HepG2 (cell line): ENCODE data around the gene ZDHHC18. TPM values are rescaled to one million over a fixed set of nuclear protein-coding genes. Genes with fewer than 3 reads are reported as not detected.

ENCODE experiments used
- BORCS8-MEF2B ChIP-seq: sonication (generic); formaldehyde crosslinking; IDR thresholded peaks from 2 replicates; pipeline ENCODE4 v1.8.0; 2022; ENCODE audit warnings: mild to moderate bottlenecking, missing genetic modification reagents
- CCDC6 ChIP-seq: sonication (generic); formaldehyde crosslinking; IDR thresholded peaks from 2 replicates; pipeline ENCODE4 v1.8.1; 2022; ENCODE audit warnings: mild to moderate bottlenecking, missing genetic modification reagents, moderate library complexity
- CREM ChIP-seq, 2 experiments: sonication (generic) in 1 of 2; formaldehyde crosslinking in 1 of 2; IDR thresholded peaks; 2 replicates each; pipeline versions ENCODE4 v1.4.0 to v1.6.1; 2016 to 2020; ENCODE audit warnings: antibody characterized with exemption in 1 of 2, mild to moderate bottlenecking in 1 of 2, missing genetic modification reagents in 1 of 2
- HDAC1 ChIP-seq: sonication (generic); formaldehyde crosslinking; IDR thresholded peaks from 2 replicates; pipeline ENCODE4 v1.5.1; 2020; ENCODE audit warnings: mild to moderate bottlenecking, missing genetic modification reagents
- REPIN1 ChIP-seq: sonication (generic); formaldehyde crosslinking; IDR thresholded peaks from 2 replicates; pipeline ENCODE4 v1.8.0; 2022; ENCODE audit warnings: missing genetic modification reagents, low read depth, mild to moderate bottlenecking, borderline replicate concordance
- RXRA ChIP-seq: sonication (generic); formaldehyde crosslinking; IDR thresholded peaks from 2 replicates; pipeline ENCODE4 v1.5.1; 2020; ENCODE audit warnings: missing genetic modification reagents
- SKI ChIP-seq: fragments of 450-650 bp; IDR thresholded peaks from one replicate; pipeline ENCODE4 v1.6.1; 2018; ENCODE audit warnings: mild to moderate bottlenecking; ENCODE audit not compliant: partially characterized antibody
- ZBTB38 ChIP-seq: sonication (generic); formaldehyde crosslinking; IDR thresholded peaks from 2 replicates; pipeline ENCODE4 v1.5.1; 2020; ENCODE audit warnings: mild to moderate bottlenecking, missing genetic modification reagents
- ZMAT3 ChIP-seq: sonication (generic); formaldehyde crosslinking; conservative IDR thresholded peaks from 2 replicates; pipeline ENCODE4 v1.7.0; 2021; ENCODE audit warnings: missing genetic modification reagents
- ZNF30 ChIP-seq: sonication (generic); formaldehyde crosslinking; IDR thresholded peaks from 2 replicates; pipeline ENCODE4 v1.5.0; 2020; ENCODE audit warnings: mild to moderate bottlenecking, missing genetic modification reagents
- ZNF331 ChIP-seq: sonication (generic); formaldehyde crosslinking; IDR thresholded peaks from 2 replicates; pipeline ENCODE4 v1.4.0; 2020; ENCODE audit warnings: missing genetic modification reagents
- ZNF792 ChIP-seq: IDR thresholded peaks from 2 replicates; pipeline ENCODE4 v1.6.1; 2016
- polyA plus RNA-seq, 8 experiments: library from polyadenylated mRNA; depleted of rRNA in 3 of 8; stranded (reverse) in 7 of 8; unstranded in 1 of 8; fragments of >200 nt; fragmentation: Illumina TruSeq in 4 of 8; extraction: Trizol in 4 of 8; gene quantifications; 2 replicates each; pipeline versions ENCODE4 v1.2.1 to v1.2.3, GENCODE V29; 2011 to 2016; ENCODE audit warnings: low read depth in 4 of 8, missing spikeins in 1 of 8, mixed read lengths in 1 of 8; ENCODE audit not compliant: insufficient read depth in 1 of 8
- total RNA-seq, 5 experiments: library from RNA; depleted of rRNA; stranded (reverse); fragments of >200 nt; fragmentation: Illumina TruSeq; extraction: Trizol; gene quantifications; 2 replicates each; pipeline ENCODE4 v1.2.3, GENCODE V29; 2016; ENCODE audit warnings: low read depth in 1 of 5
- TF ChIP-seq, protein P1 (sequence below): sonication (generic); formaldehyde crosslinking; IDR thresholded peaks from 2 replicates; pipeline ENCODE4 v1.4.0; 2020; ENCODE audit warnings: missing genetic modification reagents, mild to moderate bottlenecking, borderline replicate concordance
- TF ChIP-seq, protein P2 (sequence below): sonication (generic); formaldehyde crosslinking; IDR thresholded peaks from 2 replicates; pipeline ENCODE4 v1.5.0; 2020; ENCODE audit warnings: mild to moderate bottlenecking, missing genetic modification reagents, moderate library complexity
- TF ChIP-seq, protein P3 (sequence below): sonication (generic); formaldehyde crosslinking; IDR thresholded peaks from 2 replicates; pipeline ENCODE4 v1.5.0; 2020; ENCODE audit warnings: mild to moderate bottlenecking, missing genetic modification reagents, borderline replicate concordance
- TF ChIP-seq, protein P4 (sequence below): sonication (generic); formaldehyde crosslinking; IDR thresholded peaks from 2 replicates; pipeline ENCODE4 v1.4.0; 2020; ENCODE audit warnings: missing genetic modification reagents

The ZDHHC18 gene
- total and polyA plus RNA-seq, 2 of the 13 experiments (the other 11 are each of a cell fraction or from before 2014, with no cell fraction given) = 13.2 to 35.3 TPM

DNA sequence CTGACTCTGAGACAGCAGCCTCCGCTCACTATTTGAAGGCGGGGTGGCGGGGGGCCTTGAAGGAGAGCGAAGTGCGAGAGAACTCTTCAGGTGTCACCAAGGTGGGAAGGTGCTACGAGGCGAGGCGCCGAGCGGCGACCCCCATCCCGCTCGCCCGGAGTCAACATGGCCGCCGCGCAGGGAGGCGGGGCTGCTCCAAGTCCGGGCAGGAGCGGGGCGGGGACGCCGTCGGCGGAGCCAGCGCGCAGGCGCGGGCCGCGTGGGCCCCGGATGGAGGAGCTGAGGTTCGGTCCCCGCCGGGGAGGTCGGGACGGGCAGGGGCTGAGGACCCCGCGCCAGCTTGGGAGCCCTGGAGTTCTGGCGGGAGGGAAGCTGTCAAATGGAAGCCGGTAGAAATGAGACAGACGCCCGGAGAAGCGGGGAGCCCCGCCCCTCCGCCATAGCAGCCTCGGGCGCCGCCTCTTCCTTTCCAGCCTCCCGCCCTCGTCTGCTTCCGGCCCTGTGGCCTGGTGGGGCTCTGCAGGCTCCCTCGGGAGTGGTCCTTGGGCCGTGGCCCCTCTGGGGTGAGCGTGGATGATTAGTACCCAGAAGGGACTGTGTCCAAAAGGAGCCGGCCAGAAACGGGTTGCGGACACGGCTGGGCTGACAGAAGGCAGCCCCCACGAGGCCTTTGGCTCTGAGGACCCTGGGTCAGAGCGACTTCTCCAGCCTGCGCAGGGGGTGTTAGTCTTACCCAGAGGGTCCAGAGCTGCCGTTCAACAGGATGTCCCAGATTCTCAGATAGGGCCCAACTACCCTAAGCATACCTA is 38.6 kb upstream of the ZDHHC18 start, which contains the start of gene PIGV (continued):
- TF ChIP-seq ZBTB38 (CRISPR knock-in tag) (peak; percentile 0; the same call in 1 of the 2 replicates), ZNF792 (CRISPR knock-in tag) (no peak), CREM (IDR thresholded peaks at IDR 0.05) (peak; percentile 19; the same call in 1 of the 2 replicates), CREM (CRISPR knock-in tag; IDR thresholded peaks at IDR 0.05) (no peak), HDAC1 (peak; percentile 60), ZNF30 (CRISPR knock-in tag) (no peak), ZMAT3 (CRISPR knock-in tag) (peak; percentile 24; the same call in 1 of the 2 replicates), REPIN1 (0 out of 2 replicates have a peak, but pooled peaks have one; percentile 14), ZNF331 (CRISPR knock-in tag) (peak; percentile 71; the same call in 1 of the 2 replicates), RXRA (CRISPR knock-in tag) (peak; percentile 32; the same call in 1 of the 2 replicates), CCDC6 (CRISPR knock-in tag) (peak; percentile 74; the same call in 1 of the 2 replicates), SKI (no peak), BORCS8-MEF2B (CRISPR knock-in tag) (peak; percentile 69)
- TF ChIP-seq, protein P1, sequence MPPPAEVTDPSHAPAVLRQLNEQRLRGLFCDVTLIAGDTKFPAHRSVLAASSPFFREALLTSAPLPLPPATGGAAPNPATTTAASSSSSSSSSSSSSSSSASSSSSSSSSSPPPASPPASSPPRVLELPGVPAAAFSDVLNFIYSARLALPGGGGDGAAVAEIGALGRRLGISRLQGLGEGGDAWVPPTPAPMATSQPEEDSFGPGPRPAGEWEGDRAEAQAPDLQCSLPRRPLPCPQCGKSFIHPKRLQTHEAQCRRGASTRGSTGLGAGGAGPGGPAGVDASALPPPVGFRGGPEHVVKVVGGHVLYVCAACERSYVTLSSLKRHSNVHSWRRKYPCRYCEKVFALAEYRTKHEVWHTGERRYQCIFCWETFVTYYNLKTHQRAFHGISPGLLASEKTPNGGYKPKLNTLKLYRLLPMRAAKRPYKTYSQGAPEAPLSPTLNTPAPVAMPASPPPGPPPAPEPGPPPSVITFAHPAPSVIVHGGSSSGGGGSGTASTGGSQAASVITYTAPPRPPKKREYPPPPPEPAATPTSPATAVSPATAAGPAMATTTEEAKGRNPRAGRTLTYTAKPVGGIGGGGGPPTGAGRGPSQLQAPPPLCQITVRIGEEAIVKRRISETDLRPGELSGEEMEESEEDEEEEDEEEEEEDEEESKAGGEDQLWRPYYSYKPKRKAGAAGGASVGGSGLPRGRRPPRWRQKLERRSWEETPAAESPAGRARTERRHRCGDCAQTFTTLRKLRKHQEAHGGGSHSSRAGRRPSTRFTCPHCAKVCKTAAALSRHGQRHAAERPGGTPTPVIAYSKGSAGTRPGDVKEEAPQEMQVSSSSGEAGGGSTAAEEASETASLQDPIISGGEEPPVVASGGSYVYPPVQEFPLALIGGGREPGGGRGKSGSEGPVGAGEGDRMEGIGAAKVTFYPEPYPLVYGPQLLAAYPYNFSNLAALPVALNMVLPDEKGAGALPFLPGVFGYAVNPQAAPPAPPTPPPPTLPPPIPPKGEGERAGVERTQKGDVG (CRISPR knock-in tag) = 0 out of 2 replicates have a peak, but pooled peaks have one; percentile 22
- TF ChIP-seq, protein P2, sequence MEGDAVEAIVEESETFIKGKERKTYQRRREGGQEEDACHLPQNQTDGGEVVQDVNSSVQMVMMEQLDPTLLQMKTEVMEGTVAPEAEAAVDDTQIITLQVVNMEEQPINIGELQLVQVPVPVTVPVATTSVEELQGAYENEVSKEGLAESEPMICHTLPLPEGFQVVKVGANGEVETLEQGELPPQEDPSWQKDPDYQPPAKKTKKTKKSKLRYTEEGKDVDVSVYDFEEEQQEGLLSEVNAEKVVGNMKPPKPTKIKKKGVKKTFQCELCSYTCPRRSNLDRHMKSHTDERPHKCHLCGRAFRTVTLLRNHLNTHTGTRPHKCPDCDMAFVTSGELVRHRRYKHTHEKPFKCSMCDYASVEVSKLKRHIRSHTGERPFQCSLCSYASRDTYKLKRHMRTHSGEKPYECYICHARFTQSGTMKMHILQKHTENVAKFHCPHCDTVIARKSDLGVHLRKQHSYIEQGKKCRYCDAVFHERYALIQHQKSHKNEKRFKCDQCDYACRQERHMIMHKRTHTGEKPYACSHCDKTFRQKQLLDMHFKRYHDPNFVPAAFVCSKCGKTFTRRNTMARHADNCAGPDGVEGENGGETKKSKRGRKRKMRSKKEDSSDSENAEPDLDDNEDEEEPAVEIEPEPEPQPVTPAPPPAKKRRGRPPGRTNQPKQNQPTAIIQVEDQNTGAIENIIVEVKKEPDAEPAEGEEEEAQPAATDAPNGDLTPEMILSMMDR (CRISPR knock-in tag) = peak; percentile 9; the same call in 1 of the 2 replicates
- TF ChIP-seq, protein P3, sequence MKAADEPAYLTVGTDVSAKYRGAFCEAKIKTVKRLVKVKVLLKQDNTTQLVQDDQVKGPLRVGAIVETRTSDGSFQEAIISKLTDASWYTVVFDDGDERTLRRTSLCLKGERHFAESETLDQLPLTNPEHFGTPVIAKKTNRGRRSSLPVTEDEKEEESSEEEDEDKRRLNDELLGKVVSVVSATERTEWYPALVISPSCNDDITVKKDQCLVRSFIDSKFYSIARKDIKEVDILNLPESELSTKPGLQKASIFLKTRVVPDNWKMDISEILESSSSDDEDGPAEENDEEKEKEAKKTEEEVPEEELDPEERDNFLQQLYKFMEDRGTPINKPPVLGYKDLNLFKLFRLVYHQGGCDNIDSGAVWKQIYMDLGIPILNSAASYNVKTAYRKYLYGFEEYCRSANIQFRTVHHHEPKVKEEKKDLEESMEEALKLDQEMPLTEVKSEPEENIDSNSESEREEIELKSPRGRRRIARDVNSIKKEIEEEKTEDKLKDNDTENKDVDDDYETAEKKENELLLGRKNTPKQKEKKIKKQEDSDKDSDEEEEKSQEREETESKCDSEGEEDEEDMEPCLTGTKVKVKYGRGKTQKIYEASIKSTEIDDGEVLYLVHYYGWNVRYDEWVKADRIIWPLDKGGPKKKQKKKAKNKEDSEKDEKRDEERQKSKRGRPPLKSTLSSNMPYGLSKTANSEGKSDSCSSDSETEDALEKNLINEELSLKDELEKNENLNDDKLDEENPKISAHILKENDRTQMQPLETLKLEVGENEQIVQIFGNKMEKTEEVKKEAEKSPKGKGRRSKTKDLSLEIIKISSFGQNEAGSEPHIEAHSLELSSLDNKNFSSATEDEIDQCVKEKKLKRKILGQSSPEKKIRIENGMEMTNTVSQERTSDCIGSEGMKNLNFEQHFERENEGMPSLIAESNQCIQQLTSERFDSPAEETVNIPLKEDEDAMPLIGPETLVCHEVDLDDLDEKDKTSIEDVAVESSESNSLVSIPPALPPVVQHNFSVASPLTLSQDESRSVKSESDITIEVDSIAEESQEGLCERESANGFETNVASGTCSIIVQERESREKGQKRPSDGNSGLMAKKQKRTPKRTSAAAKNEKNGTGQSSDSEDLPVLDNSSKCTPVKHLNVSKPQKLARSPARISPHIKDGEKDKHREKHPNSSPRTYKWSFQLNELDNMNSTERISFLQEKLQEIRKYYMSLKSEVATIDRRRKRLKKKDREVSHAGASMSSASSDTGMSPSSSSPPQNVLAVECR (CRISPR knock-in tag) = peak; percentile 61
- TF ChIP-seq, protein P4, sequence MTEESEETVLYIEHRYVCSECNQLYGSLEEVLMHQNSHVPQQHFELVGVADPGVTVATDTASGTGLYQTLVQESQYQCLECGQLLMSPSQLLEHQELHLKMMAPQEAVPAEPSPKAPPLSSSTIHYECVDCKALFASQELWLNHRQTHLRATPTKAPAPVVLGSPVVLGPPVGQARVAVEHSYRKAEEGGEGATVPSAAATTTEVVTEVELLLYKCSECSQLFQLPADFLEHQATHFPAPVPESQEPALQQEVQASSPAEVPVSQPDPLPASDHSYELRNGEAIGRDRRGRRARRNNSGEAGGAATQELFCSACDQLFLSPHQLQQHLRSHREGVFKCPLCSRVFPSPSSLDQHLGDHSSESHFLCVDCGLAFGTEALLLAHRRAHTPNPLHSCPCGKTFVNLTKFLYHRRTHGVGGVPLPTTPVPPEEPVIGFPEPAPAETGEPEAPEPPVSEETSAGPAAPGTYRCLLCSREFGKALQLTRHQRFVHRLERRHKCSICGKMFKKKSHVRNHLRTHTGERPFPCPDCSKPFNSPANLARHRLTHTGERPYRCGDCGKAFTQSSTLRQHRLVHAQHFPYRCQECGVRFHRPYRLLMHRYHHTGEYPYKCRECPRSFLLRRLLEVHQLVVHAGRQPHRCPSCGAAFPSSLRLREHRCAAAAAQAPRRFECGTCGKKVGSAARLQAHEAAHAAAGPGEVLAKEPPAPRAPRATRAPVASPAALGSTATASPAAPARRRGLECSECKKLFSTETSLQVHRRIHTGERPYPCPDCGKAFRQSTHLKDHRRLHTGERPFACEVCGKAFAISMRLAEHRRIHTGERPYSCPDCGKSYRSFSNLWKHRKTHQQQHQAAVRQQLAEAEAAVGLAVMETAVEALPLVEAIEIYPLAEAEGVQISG (CRISPR knock-in tag) = peak; percentile 57
